ENCODE measurements around the gene FOSL2.
A peak's percentile ranks its signal among the peaks of the same experiment; 100 is the strongest.

Gene FOSL2

GRCh38 chr2:28449488-28450395, 57.1 kb downstream of the FOSL2 start:
- peak; percentile 58 to 68 for DNase-seq (ENCODE audit: low read depth in 2 of 2)

GRCh38 chr2:28450901-28451565, 58.4 kb downstream of the FOSL2 start:
- no peak for DNase-seq (ENCODE audit: low read depth in 2 of 2)

DNA sequence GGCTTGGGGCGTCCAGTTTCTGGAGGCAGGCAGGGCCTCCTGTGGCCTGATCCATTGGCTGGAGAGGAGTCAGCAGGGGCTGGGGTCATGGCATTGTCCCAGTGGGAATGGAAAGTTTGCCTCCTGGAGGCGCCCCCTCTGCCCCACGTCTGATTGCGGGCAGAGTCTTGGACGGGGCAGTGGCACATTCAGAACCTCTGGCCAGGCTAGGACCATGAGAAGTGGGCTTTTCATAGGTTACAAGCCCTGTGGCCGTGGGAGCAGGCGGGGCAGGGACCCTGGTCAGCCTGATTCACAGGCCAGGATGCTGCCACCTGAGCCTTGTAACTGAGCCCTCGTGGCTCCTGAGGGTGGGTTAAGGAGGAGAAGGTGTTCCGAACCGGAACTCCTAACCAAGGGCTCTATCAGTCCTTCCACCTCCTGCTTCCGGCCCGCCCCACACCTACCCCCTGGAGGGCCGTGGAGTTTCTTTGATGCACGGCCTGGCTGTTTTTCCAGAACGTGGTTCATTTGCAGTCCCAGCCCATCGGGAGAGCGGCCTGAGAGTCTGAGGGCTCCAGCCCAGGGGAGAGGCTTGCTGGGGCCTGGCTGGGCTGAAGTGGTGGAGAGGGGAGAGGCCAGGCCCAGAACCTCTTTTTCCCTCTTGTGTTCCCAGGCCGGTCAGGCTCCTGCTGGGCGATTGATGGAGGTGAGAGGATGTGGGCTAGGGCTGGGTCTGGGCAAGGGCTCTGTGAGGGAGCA, 59.3 kb downstream of the FOSL2 start:
- DNase-seq (ENCODE audit: low read depth in 2 of 2): no peak

GRCh38 chr2:28452534-28453081, 60.0 kb downstream of the FOSL2 start:
- DNase-seq (ENCODE audit: low read depth in 2 of 2): peak; percentile 63

DNA sequence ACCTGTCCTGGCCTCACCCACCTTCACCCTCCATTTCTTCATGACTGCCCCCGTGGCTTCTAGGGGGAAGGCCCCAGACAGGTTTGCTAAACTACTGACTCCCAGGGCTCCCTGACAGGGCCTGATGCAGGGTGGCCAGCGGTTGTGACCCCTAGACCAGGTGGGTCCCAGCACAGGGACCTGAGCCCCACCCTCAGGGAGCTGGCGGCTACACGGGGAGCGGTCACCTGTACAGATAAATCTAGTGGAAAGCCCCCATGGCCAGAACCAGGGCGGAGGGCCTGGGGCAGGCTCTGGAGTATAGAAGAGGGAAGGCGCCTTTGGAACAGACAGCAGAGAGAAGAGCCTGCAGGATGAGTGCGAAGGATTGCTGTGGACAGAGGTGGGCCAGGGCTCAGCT, 60.7 kb downstream of the FOSL2 start:
- DNase-seq (ENCODE audit: low read depth in 2 of 2): no peak

- DNase-seq (ENCODE audit: low read depth in 2 of 2): no peak
These were observed 61.6 kb downstream of the FOSL2 start for GRCh38 chr2:28454016-28454930.

GRCh38 chr2:28457237-28457636, 64.6 kb downstream of the FOSL2 start:
- DNase-seq (ENCODE audit: low read depth in 2 of 2): no peak

GRCh38 chr2:28461056-28461455, 68.4 kb downstream of the FOSL2 start:
- DNase-seq (ENCODE audit: low read depth in 2 of 2): no peak

- no peak for DNase-seq (ENCODE audit: low read depth in 2 of 2)
These were observed 69.5 kb downstream of the FOSL2 start for GRCh38 chr2:28462122-28462521.

DNA sequence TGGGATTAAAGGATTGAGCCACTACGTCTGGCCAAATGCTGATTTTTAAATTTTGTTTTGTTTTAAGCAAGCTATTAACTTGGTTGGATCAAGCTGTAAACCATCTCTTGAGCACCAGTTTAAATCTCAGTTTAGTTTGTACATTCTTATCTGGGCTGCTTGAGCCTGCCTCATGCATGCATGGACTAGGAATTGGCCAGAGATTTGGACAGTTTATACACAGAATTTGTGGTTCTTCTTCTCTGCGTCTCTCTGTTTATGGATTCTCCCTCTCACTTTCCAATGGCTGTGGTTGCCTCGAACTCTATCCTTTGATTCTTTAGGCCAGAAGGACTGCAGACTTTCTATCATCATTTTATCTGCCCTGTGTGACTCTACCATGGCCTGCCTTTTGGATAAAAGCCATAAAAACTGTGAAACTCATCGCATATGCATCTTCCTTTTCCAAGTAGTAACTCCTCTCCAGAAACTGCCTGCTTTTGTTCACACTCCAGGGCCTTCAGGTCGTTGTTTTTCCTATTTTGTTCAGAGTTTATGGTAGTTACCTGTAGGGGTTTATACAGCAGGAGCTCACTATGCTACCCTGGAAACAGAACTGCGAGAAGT, 70.7 kb downstream of the FOSL2 start:
- DNase-seq (ENCODE audit: low read depth in 2 of 2): no peak

DNA sequence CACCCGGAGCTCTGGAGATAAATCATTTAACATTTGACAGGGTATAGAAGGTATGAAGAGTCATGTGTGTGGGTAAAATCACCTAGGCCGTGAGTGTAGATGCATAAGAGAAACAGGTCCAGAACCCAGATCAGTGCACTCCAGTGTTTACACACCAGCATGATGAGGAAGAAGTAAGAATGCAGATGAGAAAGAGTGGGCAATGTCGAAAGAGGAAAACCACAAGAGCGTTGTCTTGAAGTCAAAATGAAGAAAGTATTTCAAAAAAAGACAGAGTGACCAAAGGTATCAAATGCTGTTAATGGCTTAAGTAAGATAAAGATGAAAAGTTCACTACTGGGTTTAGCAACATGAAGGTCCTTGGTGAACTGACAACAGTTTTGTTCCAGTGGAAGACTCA, 71.2 kb downstream of the FOSL2 start:
- DNase-seq (ENCODE audit: low read depth in 2 of 2): no peak

GRCh38 chr2:28465148-28465885, 72.7 kb downstream of the FOSL2 start:
- DNase-seq (ENCODE audit: low read depth in 2 of 2): no peak
